HEK293 (cell line): ENCODE measurements around the gene EFCAB8.

ENCODE experiments used
- ZBTB17 ChIP-seq: fragments of 450-650 bp; formaldehyde crosslinking; IDR thresholded peaks from 2 replicates; pipeline ENCODE4 v1.5.1; 2016; ENCODE audit warnings: missing biosample characterization, missing genetic modification characterization
- ZNF121 ChIP-seq: fragments of 450-650 bp; formaldehyde crosslinking; IDR thresholded peaks from 2 replicates; pipeline ENCODE4 v1.5.1; 2016; ENCODE audit warnings: missing biosample characterization, missing genetic modification characterization
- ZNF416 ChIP-seq: fragments of 450-650 bp; formaldehyde crosslinking; IDR thresholded peaks from 2 replicates; pipeline ENCODE4 v1.5.1; 2016; ENCODE audit warnings: missing biosample characterization, missing genetic modification characterization
- TF ChIP-seq, protein P1 (sequence below): fragments of 450-650 bp; formaldehyde crosslinking; IDR thresholded peaks from 2 replicates; pipeline ENCODE4 v1.5.1; 2016; ENCODE audit warnings: missing biosample characterization, missing genetic modification characterization
- TF ChIP-seq, protein P2 (sequence below): fragments of 450-650 bp; formaldehyde crosslinking; IDR thresholded peaks from 2 replicates; pipeline ENCODE4 v1.5.1; 2016; ENCODE audit warnings: missing biosample characterization, missing genetic modification characterization

DNA sequence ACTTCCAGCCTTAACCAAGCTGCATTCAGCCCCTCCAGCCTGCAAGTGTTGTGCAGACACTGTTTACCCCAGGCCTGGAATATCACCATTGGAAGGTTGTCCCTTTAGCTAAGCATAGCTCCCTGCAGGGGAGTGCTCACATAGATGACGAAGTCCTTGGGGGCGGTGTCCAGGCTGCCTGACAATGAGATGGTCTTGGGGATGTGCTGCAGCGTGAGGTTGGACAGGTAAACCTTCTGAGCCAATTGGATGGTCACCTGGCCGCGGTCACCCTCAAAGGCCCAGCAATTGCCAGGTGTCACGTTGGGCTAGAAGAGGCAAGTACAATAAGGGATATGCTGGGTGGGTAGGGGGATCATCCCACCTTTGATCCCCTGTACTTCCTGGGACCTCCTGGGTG is 126.9 kb downstream of the EFCAB8 start:
- TF ChIP-seq, protein P1, sequence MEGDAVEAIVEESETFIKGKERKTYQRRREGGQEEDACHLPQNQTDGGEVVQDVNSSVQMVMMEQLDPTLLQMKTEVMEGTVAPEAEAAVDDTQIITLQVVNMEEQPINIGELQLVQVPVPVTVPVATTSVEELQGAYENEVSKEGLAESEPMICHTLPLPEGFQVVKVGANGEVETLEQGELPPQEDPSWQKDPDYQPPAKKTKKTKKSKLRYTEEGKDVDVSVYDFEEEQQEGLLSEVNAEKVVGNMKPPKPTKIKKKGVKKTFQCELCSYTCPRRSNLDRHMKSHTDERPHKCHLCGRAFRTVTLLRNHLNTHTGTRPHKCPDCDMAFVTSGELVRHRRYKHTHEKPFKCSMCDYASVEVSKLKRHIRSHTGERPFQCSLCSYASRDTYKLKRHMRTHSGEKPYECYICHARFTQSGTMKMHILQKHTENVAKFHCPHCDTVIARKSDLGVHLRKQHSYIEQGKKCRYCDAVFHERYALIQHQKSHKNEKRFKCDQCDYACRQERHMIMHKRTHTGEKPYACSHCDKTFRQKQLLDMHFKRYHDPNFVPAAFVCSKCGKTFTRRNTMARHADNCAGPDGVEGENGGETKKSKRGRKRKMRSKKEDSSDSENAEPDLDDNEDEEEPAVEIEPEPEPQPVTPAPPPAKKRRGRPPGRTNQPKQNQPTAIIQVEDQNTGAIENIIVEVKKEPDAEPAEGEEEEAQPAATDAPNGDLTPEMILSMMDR (tag by site-specific recombination) = no peak
- TF ChIP-seq ZNF416 (tag by site-specific recombination) (no peak), ZBTB17 (no peak), ZNF121 (tag by site-specific recombination) (no peak)
- TF ChIP-seq, protein P2, sequence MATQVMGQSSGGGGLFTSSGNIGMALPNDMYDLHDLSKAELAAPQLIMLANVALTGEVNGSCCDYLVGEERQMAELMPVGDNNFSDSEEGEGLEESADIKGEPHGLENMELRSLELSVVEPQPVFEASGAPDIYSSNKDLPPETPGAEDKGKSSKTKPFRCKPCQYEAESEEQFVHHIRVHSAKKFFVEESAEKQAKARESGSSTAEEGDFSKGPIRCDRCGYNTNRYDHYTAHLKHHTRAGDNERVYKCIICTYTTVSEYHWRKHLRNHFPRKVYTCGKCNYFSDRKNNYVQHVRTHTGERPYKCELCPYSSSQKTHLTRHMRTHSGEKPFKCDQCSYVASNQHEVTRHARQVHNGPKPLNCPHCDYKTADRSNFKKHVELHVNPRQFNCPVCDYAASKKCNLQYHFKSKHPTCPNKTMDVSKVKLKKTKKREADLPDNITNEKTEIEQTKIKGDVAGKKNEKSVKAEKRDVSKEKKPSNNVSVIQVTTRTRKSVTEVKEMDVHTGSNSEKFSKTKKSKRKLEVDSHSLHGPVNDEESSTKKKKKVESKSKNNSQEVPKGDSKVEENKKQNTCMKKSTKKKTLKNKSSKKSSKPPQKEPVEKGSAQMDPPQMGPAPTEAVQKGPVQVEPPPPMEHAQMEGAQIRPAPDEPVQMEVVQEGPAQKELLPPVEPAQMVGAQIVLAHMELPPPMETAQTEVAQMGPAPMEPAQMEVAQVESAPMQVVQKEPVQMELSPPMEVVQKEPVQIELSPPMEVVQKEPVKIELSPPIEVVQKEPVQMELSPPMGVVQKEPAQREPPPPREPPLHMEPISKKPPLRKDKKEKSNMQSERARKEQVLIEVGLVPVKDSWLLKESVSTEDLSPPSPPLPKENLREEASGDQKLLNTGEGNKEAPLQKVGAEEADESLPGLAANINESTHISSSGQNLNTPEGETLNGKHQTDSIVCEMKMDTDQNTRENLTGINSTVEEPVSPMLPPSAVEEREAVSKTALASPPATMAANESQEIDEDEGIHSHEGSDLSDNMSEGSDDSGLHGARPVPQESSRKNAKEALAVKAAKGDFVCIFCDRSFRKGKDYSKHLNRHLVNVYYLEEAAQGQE (tag by site-specific recombination) = no peak
